HG03432 (cell line): ENCODE data around the gene ATP11A.

Source experiments
- ATAC-seq: cut with Tn5 transposase; IDR thresholded peaks from one replicate; pipeline ENCODE4 v1.9.1; 2021; ENCODE audit warnings: mild to moderate bottlenecking, moderate library complexity; ENCODE audit not compliant: unreplicated experiment

ATP11A gene

DNA sequence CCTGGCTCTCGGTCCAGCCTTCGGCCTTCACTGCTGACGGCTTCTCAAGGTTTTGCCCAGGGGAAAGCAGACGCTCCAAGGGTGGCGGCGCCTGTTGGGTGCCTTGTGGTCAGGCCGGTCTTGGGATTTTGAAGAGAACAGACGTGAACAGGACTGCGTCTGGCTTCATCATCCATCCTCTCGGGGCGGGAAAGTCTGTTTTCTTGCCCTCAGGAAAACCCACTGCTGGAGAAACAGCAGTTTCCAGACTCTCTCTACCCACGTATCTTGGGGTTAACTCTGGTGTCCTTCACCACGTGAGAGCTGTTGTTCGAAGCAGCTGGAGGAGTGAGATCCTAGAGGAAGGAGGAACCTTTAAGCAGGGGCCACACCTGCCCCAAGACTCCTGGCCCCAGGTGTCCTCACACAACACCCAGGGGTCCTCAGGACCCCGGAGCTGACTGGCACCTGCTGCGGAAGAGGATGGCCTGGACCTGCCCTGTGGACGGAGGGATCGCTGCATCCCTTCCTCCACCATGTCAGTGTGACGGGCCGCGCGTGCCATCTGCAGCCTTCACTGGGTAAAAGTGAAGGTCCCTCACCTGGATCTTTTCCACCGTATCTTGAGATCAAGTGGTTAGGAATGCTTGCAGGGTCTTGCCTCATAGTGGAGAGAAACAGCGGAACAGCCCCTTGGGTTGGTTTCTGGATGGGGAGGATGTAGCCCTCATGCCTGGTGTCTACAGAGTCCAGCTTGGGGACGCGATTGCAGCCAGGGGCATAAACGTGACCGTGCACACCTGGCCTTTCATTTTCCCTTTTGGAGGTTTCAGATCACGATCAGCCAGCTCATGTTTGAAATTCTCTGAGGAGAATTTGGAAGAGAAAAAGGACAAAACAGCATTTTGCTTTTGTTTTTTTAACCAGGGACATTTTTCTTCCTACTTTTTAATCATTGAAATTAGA is 209.7 kb downstream of the ATP11A start:
- ATAC-seq = no peak

DNA sequence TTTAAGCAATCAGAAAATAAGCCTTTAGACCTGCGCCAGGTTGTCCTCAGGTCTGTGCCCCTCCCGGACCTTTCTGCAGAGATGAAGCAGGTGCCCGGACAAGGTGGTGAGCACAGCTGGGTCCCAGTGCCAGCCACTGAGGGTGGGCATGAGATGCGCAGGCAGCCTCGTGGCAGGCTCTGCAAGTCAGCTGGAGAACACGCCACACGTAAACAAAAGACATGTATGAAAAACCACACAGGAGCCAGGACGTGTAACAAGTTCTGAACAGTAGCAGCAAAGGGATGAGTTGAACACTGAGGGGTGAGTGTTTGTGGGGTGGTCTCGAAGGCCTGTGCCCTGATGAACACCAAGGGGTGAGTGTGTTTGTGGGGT is 210.4 kb downstream of the ATP11A start:
- ATAC-seq = no peak

DNA sequence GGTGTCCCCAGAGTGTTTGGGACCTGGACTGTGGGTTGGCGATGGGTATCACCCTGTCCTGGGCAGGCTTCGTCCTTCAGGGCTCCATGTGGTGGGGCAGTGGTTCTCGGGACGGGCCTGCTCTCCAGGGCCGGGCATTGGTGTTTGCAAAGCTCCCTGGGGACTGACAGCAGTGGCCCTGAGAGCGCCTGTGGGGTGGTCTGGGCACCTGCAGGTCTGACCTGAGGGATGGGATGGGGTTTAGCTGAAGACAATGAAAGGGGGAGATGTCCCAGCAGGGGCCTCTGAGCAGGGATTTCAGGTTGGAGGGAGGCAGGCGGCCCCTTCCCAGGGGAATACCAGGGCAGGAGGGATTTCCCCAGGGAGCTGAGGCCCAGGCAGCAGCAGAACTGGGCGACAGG is 210.9 kb downstream of the ATP11A start:
- ATAC-seq = no peak

DNA sequence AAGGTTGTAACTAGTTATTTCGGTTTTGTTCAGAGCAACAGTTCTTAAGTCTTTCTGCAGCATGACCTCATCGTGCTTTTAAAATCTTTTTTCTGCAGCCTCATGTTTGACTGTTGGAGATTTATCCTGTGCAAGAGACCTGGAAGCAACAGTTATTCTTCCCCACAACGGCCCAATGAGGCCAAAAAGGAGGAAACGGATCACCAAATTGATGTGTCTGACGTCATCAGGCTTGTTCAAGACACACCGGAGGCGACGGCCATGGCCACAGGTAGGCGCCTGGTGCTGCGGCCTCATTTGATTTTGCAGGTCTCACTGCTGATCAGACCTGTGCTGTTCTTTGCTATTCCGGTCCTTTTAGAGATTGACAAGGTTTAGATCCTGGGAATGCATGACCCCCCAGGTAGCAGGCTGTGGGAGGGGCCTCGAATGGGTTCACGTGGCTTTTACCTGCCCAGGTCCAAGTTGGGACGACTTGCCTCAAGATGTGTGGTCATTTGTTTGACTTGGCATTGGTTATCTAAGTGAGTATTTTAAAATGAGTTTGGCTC is 212.3 kb downstream of the ATP11A start:
- ATAC-seq = no peak

DNA sequence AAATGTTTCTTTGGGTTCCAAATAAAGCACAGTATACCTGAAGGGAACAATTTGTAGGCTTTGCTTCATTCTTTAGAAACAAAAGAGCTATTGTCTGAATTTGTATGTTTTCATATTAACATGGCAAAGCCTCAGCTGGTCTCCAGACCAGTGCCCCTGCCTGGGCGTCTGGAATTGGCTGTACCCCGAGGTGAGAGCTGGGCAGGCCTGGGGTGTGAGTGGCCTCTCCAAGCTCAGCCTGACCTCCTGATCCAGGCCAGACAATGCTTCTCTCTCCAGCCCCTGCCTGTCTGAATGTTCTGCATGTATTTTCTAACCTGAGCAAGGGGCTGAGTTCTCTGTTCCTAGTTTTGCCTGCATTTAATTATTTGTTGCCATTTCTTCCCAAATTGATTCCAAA is 212.8 kb downstream of the ATP11A start:
- ATAC-seq = no peak

DNA sequence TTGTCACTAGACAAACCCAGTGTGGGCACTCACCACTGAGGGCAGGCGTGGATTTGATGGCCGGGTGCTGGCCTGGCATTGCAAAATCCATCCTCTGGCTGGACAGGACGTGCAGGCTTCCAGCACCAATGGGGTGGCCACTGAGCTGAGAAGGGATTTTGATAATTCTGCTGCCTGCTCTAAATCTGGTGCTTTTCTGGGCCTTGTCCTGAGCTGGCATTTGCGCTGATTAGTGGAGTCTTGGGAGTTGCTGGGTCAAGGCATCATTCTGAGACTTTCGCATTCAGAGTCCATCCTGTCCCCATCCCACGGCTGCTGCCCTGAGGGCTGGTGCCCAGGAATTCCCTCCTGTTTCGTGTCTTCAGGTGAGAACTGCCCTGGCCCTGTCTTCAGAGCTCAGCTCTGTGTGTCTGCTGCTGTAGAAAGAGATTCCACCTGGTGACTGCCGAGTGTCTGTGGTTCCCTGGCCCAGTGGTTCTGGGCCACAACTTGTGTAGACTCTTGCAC is 213.3 kb downstream of the ATP11A start:
- no peak for ATAC-seq

DNA sequence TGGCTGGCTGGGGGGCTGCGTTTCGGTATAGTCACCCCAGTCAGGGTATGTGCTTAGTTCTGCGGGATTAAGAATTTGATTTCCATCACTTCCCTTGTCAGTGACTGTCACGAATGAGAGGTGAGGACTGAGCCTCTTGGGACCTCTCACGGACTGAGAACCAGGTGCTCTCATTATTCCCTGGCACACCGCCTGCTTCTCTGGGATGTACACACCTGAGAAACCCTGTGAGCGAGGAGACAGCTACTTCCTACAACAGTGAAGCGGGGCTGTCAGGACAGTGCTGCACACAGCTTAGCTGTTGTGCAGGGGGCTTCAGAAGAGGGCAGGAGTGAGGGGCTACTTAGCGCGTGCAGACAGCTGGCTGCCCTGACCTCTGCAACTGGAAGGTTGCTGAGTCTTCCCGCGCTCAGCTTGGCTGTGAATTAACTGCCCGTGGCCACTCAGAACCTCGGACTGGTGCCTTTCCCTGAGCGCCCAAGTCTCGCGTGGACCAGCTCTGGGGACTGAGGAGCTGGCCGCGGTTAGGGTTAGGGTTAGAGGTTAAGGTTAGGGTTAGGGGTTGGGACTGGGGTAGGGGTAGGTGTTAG is 213.9 kb downstream of the ATP11A start:
- ATAC-seq = no peak

DNA sequence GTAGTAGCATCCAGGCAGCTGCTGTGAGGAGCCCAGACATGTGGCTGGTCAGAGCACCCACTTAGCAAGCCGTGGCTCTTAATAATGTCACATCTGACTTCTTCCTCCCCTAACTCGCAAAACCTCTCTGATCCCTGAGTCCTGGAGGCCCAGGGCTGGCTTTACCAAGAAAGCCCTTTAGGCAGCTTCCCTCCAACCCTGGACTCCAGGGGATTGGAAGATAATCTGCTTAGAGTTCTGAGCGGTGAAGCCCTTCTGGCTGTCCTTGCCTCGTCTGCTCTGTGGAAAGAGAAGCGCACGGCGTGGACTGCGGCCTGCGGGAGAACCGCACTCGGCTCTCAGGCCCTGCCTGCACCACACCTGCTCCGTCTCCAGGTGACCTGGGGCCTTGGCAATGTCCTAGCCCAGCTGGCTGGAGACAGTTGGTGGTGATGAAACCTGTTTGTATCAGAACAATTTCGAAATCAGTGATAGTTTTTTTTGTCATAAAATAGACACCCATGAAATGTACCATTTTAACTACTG is 214.7 kb downstream of the ATP11A start:
- no peak for ATAC-seq

DNA sequence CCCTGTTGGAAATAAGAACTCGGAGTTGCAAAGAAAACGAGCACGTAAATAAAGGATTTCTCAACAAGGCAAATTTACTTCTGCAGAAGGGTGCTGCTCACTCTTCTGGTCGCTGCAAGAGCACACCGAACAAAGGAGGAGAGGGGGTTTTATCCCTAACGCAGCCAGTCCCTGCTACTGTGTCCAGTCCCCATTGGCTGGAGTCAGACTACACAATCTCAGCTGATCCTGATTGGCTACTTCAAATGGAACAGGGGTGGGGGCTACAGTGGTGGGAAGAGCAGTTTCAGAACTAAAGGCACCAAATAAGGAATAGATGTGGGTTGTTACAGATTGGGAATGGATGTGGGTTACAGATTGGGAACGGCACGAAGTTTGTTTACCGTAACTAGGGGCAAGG is 215.2 kb downstream of the ATP11A start:
- ATAC-seq = no peak

DNA sequence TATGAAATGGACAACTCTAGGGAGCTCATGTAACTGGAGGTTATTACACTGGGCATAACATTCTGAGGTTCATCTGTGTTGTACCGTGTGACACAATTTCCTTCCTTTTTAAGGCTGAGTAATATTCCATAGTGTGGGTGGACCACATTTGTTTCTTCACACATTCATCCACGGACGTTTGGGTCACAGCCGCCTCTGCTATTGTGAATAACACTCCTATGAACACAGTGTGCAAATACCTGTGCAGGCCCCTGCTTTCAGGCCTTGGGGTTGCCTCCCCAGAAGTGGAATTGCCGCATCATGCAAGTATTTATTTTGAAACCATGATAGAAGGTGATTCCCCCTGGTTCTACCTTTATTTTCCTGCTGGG is 215.8 kb downstream of the ATP11A start:
- ATAC-seq = no peak

DNA sequence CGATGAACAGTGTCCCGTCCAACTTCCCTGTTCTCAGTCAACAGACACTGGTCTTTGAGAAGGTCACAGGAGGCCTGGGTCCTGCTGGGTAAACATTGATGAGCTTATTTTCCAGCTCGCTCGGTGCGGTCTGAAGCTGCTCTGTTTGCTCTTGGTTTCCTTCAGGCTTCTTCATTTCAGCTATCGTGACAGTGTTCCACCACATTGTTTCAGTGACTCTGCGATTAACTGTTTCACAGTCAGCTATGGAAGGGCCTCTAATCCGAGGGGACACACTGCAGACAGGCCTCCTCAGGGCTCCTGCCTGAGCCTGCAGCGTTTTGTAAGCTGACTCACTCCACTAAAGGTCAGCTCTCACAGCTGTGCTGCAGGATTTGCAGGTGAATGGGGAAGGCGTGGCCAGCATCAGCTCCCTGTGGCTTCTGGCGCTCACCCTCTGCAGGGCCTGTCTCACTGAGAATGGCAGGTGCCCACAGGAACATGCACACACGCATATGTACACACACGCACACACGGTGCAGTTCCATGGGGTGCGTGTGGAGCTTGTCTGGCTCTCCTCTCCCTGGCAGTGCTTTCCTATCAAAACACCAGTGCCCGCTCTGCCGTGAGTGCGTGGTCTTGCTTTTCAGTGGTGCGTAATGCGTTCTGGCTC is 216.3 kb downstream of the ATP11A start:
- no peak for ATAC-seq

DNA sequence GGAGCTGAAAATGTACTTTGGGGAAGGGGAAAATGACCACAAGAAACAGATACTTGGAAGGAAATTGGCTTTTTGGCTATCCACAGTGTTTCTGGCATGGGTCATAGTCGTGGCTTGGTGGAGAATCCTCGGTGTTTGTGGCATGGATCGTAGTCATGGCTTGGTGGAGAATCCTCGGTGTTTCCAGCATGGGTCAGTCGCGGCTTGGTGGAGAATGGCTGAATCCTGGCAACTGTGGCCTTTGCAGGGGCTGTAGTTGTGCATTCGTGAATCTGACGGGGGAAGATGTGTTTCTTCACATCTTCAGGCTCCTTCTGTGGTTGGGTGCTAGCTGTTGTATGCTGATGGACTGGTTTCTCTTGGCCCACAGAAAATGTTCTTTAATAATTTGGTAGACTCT is 217.4 kb downstream of the ATP11A start:
- no peak for ATAC-seq

DNA sequence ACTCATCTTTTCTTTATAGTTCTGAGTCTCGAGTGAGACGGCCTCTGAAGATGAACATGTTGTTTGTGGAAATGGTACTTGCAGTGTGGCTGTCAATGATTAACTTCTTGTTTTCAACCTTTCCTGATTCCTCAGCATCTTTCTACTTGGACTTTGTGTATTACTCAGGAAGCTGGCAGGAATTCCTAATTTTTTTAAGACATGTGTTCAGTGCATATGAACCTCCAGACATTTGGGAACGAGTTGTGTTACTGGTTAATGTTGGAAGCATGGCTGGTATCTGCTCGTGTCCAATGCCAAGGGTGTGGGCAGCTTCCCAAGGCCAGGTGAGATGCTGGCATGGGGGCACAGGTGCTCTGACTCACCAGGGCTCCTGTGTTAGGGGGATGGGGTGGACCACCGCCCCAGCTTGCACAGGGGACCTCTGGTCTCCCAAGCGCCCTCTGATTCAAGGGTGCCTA is 218.1 kb downstream of the ATP11A start:
- no peak for ATAC-seq

DNA sequence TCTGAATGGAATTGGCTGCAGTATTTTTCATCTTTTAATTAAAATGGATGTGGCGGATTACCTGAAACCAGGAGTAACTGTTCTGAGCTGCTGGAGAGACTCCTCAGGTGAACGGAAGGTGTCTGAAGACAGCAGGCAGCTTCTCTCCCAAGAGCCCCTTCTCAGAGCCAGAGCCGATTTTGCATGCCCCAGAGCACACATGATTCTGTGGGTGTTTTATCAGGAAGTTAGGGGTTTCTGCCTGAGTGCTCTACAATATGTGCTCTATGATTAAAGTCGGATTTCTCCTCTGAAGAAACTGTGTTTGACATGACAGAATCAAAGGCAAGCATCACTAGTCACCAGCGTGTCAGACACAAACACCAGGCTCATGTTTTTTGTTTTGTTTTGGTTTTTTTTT is 218.5 kb downstream of the ATP11A start:
- no peak for ATAC-seq

DNA sequence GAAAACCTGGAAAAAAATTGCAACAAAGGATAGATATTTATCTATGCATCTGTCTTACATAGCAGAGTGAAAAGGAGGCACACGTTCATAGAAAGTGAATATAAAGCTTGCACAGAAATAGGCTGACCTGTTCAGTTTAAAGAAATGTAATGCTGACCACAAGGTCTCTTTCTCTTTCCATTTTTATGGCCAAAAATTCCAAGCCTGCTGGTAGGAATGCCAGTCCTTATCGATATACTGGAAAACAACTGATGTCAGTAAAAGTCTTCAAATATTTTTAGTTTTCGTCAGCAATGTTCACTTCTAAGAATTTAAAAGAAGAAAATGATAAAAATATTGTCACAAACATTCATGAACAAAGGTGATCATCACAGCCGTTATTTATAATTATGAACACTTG is 220.2 kb downstream of the ATP11A start:
- ATAC-seq = no peak

DNA sequence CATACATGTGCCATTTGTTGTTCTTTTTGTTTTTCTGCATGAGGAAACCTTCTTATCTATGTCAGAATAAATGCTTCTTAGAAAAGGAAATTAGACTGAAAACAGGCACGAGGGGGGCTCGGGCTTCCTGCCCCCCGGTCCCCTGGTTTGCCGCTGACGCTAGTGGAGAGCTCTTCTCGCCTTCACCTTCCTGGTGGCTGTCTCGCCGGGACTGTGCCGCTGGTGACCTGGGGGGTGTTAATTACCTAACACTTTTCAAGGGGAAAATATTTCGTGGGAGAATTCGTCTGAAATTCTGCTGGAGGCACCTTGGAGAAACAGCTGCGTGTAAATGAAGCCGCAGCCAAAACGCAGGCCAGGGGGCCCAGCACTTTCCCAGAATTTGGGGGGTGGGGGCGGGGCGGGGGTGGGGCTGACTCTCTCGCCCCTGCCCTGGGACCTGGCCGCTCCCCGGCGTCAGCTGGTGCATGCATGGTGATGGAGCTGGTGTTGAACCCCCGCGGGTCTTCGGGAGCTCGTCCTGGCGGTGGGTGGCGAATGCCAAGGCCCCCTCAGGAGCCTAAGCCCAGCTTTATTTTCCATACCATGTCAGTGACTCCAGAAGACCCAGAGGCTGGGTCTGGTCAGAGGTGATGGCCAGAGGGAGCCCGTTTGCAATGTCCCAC is 220.9 kb downstream of the ATP11A start:
- ATAC-seq = no peak

DNA sequence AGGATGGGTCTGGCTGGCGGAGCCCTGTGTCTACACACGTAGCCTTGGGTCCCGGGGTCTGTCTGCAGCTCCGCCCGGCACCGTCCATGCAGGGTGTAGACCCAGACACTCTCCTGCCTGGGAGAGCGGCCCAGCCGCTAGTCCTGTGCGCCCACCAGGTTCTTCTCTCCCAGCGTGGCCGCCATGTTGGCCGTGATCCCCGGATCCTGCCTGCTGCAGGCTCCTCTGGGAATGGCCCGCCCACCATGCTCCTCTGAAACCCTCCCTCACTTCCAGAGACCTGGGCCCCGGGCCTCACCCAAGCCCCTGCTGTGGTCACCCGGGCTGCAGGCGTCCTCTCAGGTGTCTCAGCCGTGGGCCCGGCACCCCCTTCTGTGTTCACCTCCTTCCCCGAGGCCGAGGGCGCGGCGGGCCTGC is 221.5 kb downstream of the ATP11A start:
- ATAC-seq = no peak

DNA sequence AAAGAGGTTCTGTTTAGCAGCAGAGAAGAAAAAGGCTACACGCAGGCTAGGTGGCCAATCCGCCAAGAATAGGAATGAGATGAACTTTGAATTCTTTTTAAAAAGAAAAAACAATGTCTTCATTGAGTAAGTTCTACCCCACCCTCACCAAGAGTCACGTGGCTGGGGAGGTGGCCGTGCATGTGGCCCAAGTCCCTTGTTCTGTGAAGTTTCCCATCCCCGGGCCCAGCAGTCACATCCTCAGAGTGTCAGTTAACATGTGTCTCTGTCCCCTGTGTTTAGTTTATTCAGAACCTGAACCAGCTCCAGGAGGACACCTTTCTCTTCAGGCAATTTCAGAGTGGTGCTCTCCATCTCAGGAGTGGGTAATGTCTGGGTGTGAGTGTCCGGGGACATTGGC is 222.0 kb downstream of the ATP11A start:
- ATAC-seq = no peak

DNA sequence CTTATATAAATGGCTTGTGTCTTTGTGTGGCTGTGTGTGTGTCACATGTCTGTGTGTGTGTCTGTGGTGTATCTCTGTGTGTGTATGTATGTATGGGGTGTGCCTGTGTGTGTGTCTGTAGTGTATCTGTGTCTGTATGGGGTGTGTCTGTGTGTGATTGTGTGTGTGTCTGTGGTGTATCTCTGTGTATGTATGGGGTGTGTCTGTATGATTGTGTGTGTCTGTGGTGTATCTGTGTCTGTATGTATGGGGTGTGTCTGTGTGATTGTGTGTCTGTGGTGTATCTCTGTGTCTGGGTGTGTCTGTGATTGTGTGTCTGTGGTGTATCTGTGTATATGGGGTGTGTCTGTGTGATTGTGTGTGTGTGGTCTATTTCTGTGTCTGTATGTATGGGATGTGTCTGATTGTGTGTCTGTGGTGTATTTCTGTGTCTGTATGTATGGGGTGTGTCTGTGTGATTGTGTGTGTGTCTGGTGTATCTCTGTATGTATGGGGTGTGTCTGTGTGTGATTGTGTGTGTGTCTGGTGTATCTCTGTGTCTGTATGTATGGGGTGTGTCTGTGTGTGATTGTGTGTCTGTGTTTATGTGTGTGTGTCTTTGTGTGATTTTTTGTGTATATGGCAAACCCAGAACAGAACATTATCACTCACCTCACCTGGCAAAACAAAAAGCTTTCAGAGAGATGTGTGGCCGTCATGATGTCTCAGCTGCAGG is 223.0 kb downstream of the ATP11A start:
- ATAC-seq = no peak

DNA sequence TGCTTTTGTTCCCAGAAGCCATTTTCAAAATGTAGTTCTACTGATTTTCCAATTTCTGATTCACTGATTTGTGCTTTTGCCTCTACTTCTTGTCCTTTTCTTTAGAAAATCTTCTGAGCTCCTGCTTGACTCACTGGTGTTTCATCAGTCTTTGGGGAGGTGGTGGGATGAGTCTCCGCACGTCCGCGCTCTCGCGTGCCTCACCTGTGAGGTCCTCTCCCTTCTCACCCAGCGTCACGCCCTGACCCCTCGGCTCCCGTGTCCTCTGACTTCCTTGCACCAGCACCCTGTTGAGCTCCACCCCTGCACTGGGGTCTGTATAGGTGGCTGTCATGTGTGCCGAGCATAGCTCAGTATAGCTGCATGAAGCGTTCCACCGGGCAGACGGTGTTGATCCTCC is 226.5 kb downstream of the ATP11A start:
- no peak for ATAC-seq
